B cell (primary cell): ENCODE measurements around the gene PTPRG. TPM values are rescaled to one million over a fixed set of nuclear protein-coding genes. Genes with fewer than 3 reads are reported as not detected.

Experiments used
- ATAC-seq: fragments of 200-7000 bp; cut with Tn5 transposase; one replicate; pipeline ENCODE4 v1.10.0; 2021; ENCODE audit warnings: low read depth, mild to moderate bottlenecking, moderate number of reproducible peaks, moderate library complexity
- CTCF ChIA-PET: fragments of 350-600 bp; sonication (Branson Sonifier 250); formaldehyde crosslinking; loops from one replicate; lab custom pipeline; 2021; ENCODE audit warnings: antibody characterized with exemption, inconsistent platforms; lab: Charles Lee
- POLR2A ChIA-PET: fragments of 350-600 bp; sonication (Branson Sonifier 250); formaldehyde crosslinking; loops from one replicate; lab custom pipeline; 2021; ENCODE audit warnings: antibody characterized with exemption; lab: Charles Lee
- DNase-seq: peaks from one replicate; pipeline ENCODE4 v3.0.0; 2013
- H2AFZ ChIP-seq: 2 replicates; pipeline ENCODE4 v1.6.1; 2012; ENCODE audit warnings: mild to moderate bottlenecking, low read depth, low read length; ENCODE audit not compliant: insufficient read depth, poor library complexity, severe bottlenecking
- H3K27ac ChIP-seq, 2 donors: 1 replicate in 1 of 2; 2 replicates in 1 of 2; pipeline ENCODE4 v1.5.1; 2012 to 2013; ENCODE audit warnings: low read length in 2 of 2, mild to moderate bottlenecking in 2 of 2, moderate library complexity in 1 of 2
- H3K27me3 ChIP-seq, 4 experiments: fragments of 200-600 bp in 1 of 4; sonication (generic) in 1 of 4; replicated peaks in 1 of 4; 1 replicate in 2 of 4; 2 replicates in 2 of 4; pipeline versions ENCODE4 v1.6.1 to v1.7.0; 2013 to 2016; ENCODE audit warnings: low read length in 3 of 4, mild to moderate bottlenecking in 2 of 4, mixed read lengths in 1 of 4, moderate library complexity in 1 of 4; ENCODE audit not compliant: insufficient read depth in 4 of 4, control insufficient read depth in 3 of 4; ENCODE audit errors: control extremely low read depth in 1 of 4
- H3K36me3 ChIP-seq, 2 experiments: replicated peaks in 1 of 2; 1 replicate in 1 of 2; 2 replicates in 1 of 2; pipeline versions ENCODE4 v1.6.1 to v1.7.1; 2013; ENCODE audit warnings: low read length in 1 of 2; ENCODE audit not compliant: insufficient read depth in 2 of 2, control insufficient read depth in 1 of 2; ENCODE audit errors: control extremely low read depth in 1 of 2, extremely low read depth in 1 of 2
- H3K4me1 ChIP-seq, 2 donors: fragments of 200-600 bp in 1 of 2; sonication (generic) in 1 of 2; 1 replicate in 1 of 2; 2 replicates in 1 of 2; pipeline versions ENCODE4 v1.5.1 to v1.6.1; 2013 to 2017; ENCODE audit warnings: low read length in 2 of 2; ENCODE audit not compliant: control insufficient read depth in 2 of 2, insufficient read depth in 2 of 2
- H3K4me2 ChIP-seq: replicated peaks from 2 replicates; pipeline ENCODE3; 2012; ENCODE audit warnings: mild to moderate bottlenecking, low read depth, low read length; ENCODE audit not compliant: poor library complexity, severe bottlenecking
- H3K4me3 ChIP-seq, 5 experiments: fragments of 200-600 bp in 1 of 5; sonication (generic) in 1 of 5; 1 replicate in 3 of 5; 2 replicates in 2 of 5; pipeline versions ENCODE4 v1.5.1 to v1.7.0; 2011 to 2016; ENCODE audit warnings: low read length in 4 of 5, mild to moderate bottlenecking in 4 of 5, low read depth in 2 of 5, control low read depth in 1 of 5, moderate library complexity in 1 of 5; ENCODE audit not compliant: insufficient read depth in 1 of 5; ENCODE audit errors: control extremely low read depth in 1 of 5, extremely low read depth in 1 of 5
- H3K79me2 ChIP-seq: fragments of 200-600 bp; sonication (generic); one replicate; pipeline ENCODE4 v1.6.0; 2016; ENCODE audit warnings: low read length; ENCODE audit not compliant: control insufficient read depth, insufficient read depth
- H3K9ac ChIP-seq: fragments of 200-600 bp; sonication (generic); 2 replicates; pipeline ENCODE4 v1.6.1; 2017; ENCODE audit warnings: mild to moderate bottlenecking, low read length, moderate library complexity
- H3K9me3 ChIP-seq, 3 donors: one replicate each; pipeline versions ENCODE4 v1.6.1 to v1.7.1; 2013; ENCODE audit warnings: low read length in 2 of 3; ENCODE audit not compliant: control insufficient read depth in 2 of 3, insufficient read depth in 1 of 3; ENCODE audit errors: control extremely low read depth in 1 of 3
- H4K20me1 ChIP-seq: 2 replicates; pipeline ENCODE4 v1.6.0; 2012; ENCODE audit warnings: mild to moderate bottlenecking, low read length; ENCODE audit not compliant: insufficient read depth, control insufficient read depth, poor library complexity, severe bottlenecking
- H3K27ac Mint-ChIP-seq: one replicate; pipeline ENCODE4 v1.8.0; 2021; ENCODE audit warnings: mixed read lengths
- H3K27me3 Mint-ChIP-seq: one replicate; pipeline ENCODE4 v1.8.0; 2021; ENCODE audit warnings: mixed read lengths
- H3K4me1 Mint-ChIP-seq: one replicate; pipeline ENCODE4 v1.8.0; 2021; ENCODE audit warnings: mixed read lengths
- H3K4me3 Mint-ChIP-seq: one replicate; pipeline ENCODE4 v1.8.0; 2021; ENCODE audit warnings: mixed read lengths
- H3K9me3 Mint-ChIP-seq: one replicate; pipeline ENCODE4 v1.8.0; 2022; ENCODE audit warnings: mixed read lengths; ENCODE audit not compliant: insufficient read depth
- CTCF ChIP-seq: fragments of 200-600 bp; IDR thresholded peaks from one replicate; pipeline ENCODE4 v1.8.0; 2022; ENCODE audit warnings: antibody characterized with exemption, mild to moderate bottlenecking
- EZH2 ChIP-seq: IDR thresholded peaks from 2 replicates; pipeline ENCODE4 v1.6.1; 2012; ENCODE audit warnings: borderline replicate concordance, low read depth, mild to moderate bottlenecking, moderate library complexity, low read length; ENCODE audit not compliant: insufficient read depth, poor library complexity, severe bottlenecking
- WGBS: methylation state at CpG from one replicate; pipeline ENCODE4 v1.1.5; 2013; ENCODE audit warnings: missing lambda C conversion rate; ENCODE audit not compliant: insufficient coverage; 5-methylcytosine and 5-hydroxymethylcytosine counted together
- intact Hi-C: fragments of 100-400 bp; cut with micrococcal nuclease; formaldehyde crosslinking; loops from one replicate; pipeline ENCODE4 v1.10.0; 2022
- polyA plus RNA-seq: library from polyadenylated mRNA; depleted of rRNA; stranded (reverse); fragments of >200 nt; gene quantifications from 2 replicates; pipeline ENCODE4 v1.2.3, GENCODE V29; 2012
- total RNA-seq, 2 donors: library from RNA; stranded (reverse); fragments of 120-200 nt in 1 of 2; gene quantifications; 1 replicate in 1 of 2; 2 replicates in 1 of 2; pipeline versions ENCODE4 v1.2.3 to v1.2.4, GENCODE V29; 2013 to 2022

Gene PTPRG
- total and polyA plus RNA-seq, 2 donors (not counting 1 experiment from before 2014, with no cell fraction given) = 0.12 to 1.3 TPM

DNA sequence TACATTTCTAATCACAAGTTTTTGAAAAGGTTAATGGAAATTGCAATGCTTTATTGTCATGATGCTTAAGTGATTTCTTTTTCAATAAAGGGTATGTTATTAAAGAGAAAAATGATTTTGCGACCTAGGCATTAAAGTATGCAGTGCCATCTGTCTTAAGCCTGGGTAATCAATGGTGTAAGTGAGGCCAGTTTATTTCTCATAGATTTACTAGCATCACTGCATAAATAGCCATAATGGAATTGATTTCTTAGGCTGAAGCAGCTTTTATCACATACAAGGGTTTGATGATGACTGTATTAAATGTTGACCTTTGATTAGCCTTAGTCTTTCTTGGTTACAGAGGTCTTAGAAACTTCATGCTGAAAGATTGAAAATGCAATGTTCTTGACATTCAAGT, 464.5 kb downstream of the PTPRG start:
- Mint-ChIP-seq H3K9me3 (no peaks in the 10 kb centered on the region), H3K4me3 (no peak overlapping the region), H3K27me3 (no peaks in the 10 kb centered on the region), H3K4me1 (no peaks in the 10 kb centered on the region), H3K27ac (no peak overlapping the region)
- peaks cover 0 to 1% (median 0%) of the 10 kb centered on the region in 3 donors for H3K9me3 ChIP-seq
- no peak overlapping the region for H3K4me3 ChIP-seq
- no peaks in the 10 kb centered on the region for H3K4me1 ChIP-seq
- H2AFZ ChIP-seq = no peak overlapping the region
- DNase-seq = no peak
- H3K27ac ChIP-seq = no peak overlapping the region
- H3K36me3 ChIP-seq = no peaks in the 10 kb centered on the region
- no peak for ATAC-seq
- H3K9ac ChIP-seq = no peak overlapping the region
- WGBS = no CpG with 5 or more reads among the region's 1 CpG
- intact Hi-C loops = no loop called here
- ChIA-PET CTCF (no interaction called here), POLR2A (no interaction called here)
- no peak overlapping the region for H3K4me2 ChIP-seq
- no peak for TF ChIP-seq EZH2
- TF ChIP-seq CTCF = no peak
- no peaks in the 10 kb centered on the region for H4K20me1 ChIP-seq
- H3K79me2 ChIP-seq = no peaks in the 10 kb centered on the region
- H3K27me3 ChIP-seq = no peaks in the 10 kb centered on the region

DNA sequence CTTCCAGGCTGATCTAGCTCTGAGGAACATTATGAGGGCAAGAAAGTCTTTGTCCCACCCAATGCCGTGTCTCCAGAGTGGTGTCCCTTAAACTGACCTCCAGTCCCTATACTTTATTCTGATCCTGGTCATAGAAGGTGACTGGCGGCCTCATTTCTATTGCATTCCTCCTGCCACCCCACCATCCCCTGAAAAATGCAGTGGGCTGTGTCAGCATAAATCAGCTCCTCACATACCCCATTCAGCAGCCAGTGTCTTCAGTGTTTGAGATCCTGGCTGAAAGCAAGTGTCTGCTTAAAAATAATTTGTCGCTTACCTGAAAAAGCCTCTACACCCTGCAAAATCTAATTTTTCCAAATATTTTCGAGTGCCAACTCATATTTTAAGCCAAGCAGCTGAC, 465.9 kb downstream of the PTPRG start:
- Histone ChIP-seq H3K4me2 (no peak overlapping the region), H3K9ac (no peak overlapping the region), H3K9me3 (peaks cover 0 to 1% (median 0%) of the 10 kb centered on the region in 3 donors), H3K4me3 (no peak overlapping the region), H3K4me1 (no peaks in the 10 kb centered on the region), H3K27me3 (no peaks in the 10 kb centered on the region), H4K20me1 (no peaks in the 10 kb centered on the region), H3K36me3 (no peaks in the 10 kb centered on the region), H3K27ac (no peak overlapping the region), H3K79me2 (no peaks in the 10 kb centered on the region), H2AFZ (no peak overlapping the region)
- ATAC-seq (no peak), DNase-seq (no peak)
- 84% methylated on average over 4 of the region's 4 CpGs for WGBS
- H3K4me3 Mint-ChIP-seq = no peak overlapping the region
- ChIA-PET POLR2A (no interaction called here), CTCF (no interaction called here)
- no peak for TF ChIP-seq EZH2
- no peak for TF ChIP-seq CTCF
- no peak overlapping the region for H3K27ac Mint-ChIP-seq
- H3K27me3 Mint-ChIP-seq = no peaks in the 10 kb centered on the region
- H3K4me1 Mint-ChIP-seq = no peaks in the 10 kb centered on the region
- H3K9me3 Mint-ChIP-seq = no peaks in the 10 kb centered on the region
- intact Hi-C loops = no loop called here
